Sigmoid colon (tissue), 4 donors: Measurements from ENCODE around the gene MON2.

ENCODE experiments used
- CTCF ChIP-seq, 4 experiments: fragments of 450-650 bp in 3 of 4; fragments of 200-600 bp in 1 of 4; IDR thresholded peaks; one replicate each; pipeline ENCODE4 v1.5.1; 2016 to 2019; ENCODE audit warnings: antibody characterized with exemption in 4 of 4, mild to moderate bottlenecking in 3 of 4, moderate library complexity in 2 of 4
- EP300 ChIP-seq, 4 donors: sonication (generic); formaldehyde crosslinking; IDR thresholded peaks; one replicate each; pipeline ENCODE4 v1.6.1; 2017; ENCODE audit warnings: antibody characterized with exemption in 4 of 4
- POLR2A ChIP-seq, 2 donors: fragments of 450-650 bp; IDR thresholded peaks; one replicate each; pipeline ENCODE4 v1.6.1; 2016; ENCODE audit warnings: antibody characterized with exemption in 2 of 2, mild to moderate bottlenecking in 2 of 2, moderate library complexity in 2 of 2

- TF ChIP-seq CTCF (IDR thresholded peaks at IDR 0.05) (no peak), EP300 (IDR thresholded peaks at IDR 0.05) (no peak), POLR2A (IDR thresholded peaks at IDR 0.05) (no peak)
These were observed 109.9 kb downstream of the MON2 start for GRCh38 chr12:62576503-62576902.
